CD4-positive, CD25-positive, alpha-beta regulatory T cell (primary cell): ENCODE measurements around the gene SIVA1. TPM values are rescaled to one million over a fixed set of nuclear protein-coding genes. Genes with fewer than 3 reads are reported as not detected.
A peak's percentile ranks its signal among the peaks of the same experiment; 100 is the strongest.
"Not testable (repeated sequence)": the region's sequence is repeated elsewhere in the genome, so short reads cannot be mapped to it uniquely, and the experiment has no call there.

Source experiments
- ATAC-seq, 2 donors: fragments of 150-1000 bp; cut with Tn5 transposase; one replicate each; pipeline ENCODE4 v1.10.0; 2021; ENCODE audit warnings: low read depth in 2 of 2, moderate number of reproducible peaks in 2 of 2, moderate library complexity in 1 of 2
- DNase-seq, 3 donors: peaks; one replicate each; pipeline versions ENCODE4 v3.0.0 to v3.0.0-alpha.2; 2012 to 2022; ENCODE audit warnings: mixed read lengths in 1 of 3
- H3K27ac ChIP-seq: one replicate; pipeline ENCODE4 v1.7.0; 2013; ENCODE audit warnings: mild to moderate bottlenecking, low read length; ENCODE audit not compliant: insufficient read depth, poor library complexity, severe bottlenecking
- H3K27me3 ChIP-seq: one replicate; pipeline ENCODE4 v1.7.0; 2013; ENCODE audit warnings: low read length; ENCODE audit not compliant: control insufficient read depth, insufficient read depth
- H3K36me3 ChIP-seq: one replicate; pipeline ENCODE4 v1.7.0; 2013; ENCODE audit warnings: mild to moderate bottlenecking, low read length, moderate library complexity; ENCODE audit not compliant: control insufficient read depth, insufficient read depth
- H3K4me1 ChIP-seq: 2 replicates; pipeline ENCODE4 v1.7.0; 2013; ENCODE audit warnings: mild to moderate bottlenecking, low read length; ENCODE audit not compliant: insufficient read depth, control insufficient read depth, poor library complexity, severe bottlenecking
- H3K4me3 ChIP-seq: one replicate; pipeline ENCODE4 v1.7.0; 2013; ENCODE audit warnings: low read depth, mild to moderate bottlenecking, low read length, moderate library complexity
- H3K9me3 ChIP-seq, 2 experiments: 1 replicate in 1 of 2; 2 replicates in 1 of 2; pipeline ENCODE4 v1.7.0; 2013; ENCODE audit warnings: low read length in 2 of 2, mild to moderate bottlenecking in 1 of 2, moderate library complexity in 1 of 2; ENCODE audit not compliant: control insufficient read depth in 2 of 2
- H3K27ac Mint-ChIP-seq, 3 donors: one replicate each; pipeline ENCODE4 v1.8.0; 2020 to 2022; ENCODE audit warnings: mild to moderate bottlenecking in 3 of 3, mixed read lengths in 3 of 3, moderate library complexity in 2 of 3
- H3K27me3 Mint-ChIP-seq: one replicate; pipeline ENCODE4 v1.8.0; 2022; ENCODE audit warnings: mild to moderate bottlenecking, mixed read lengths
- H3K36me3 Mint-ChIP-seq: one replicate; pipeline ENCODE4 v1.8.0; 2020; ENCODE audit warnings: mixed read lengths
- H3K4me1 Mint-ChIP-seq, 4 donors: one replicate each; pipeline ENCODE4 v1.8.0; 2020 to 2022; ENCODE audit warnings: mixed read lengths in 4 of 4, mild to moderate bottlenecking in 1 of 4
- H3K4me3 Mint-ChIP-seq, 4 donors: one replicate each; pipeline ENCODE4 v1.8.0; 2020 to 2022; ENCODE audit warnings: mild to moderate bottlenecking in 4 of 4, mixed read lengths in 4 of 4, moderate library complexity in 3 of 4
- H3K9me3 Mint-ChIP-seq, 7 donors: one replicate each; pipeline ENCODE4 v1.8.0; 2020 to 2022; ENCODE audit warnings: mixed read lengths in 7 of 7, mild to moderate bottlenecking in 3 of 7, moderate library complexity in 2 of 7
- polyA plus RNA-seq, 4 donors: library from polyadenylated mRNA; unstranded; fragments of 300-500 nt; fragmentation: Illumina TruSeq; gene quantifications; one replicate each; pipeline ENCODE4 v1.2.3, GENCODE V29; 2021
- total RNA-seq: library from RNA; stranded (reverse); gene quantifications from one replicate; pipeline ENCODE4 v1.2.3, GENCODE V29; 2022

SIVA1 gene
- total and polyA plus RNA-seq, 5 donors from 2014 or later: 82.6 to 281 (median 240) TPM

- H3K27me3 ChIP-seq: no peaks in the 10 kb centered on the region
- Mint-ChIP-seq H3K27ac (no peak overlapping the region), H3K36me3 (no peaks in the 10 kb centered on the region), H3K4me3 (no peak overlapping the region), H3K4me1 (peaks cover 0 to 7% (median under 1%) of the 10 kb centered on the region in 4 donors), H3K27me3 (peaks cover 4% of the 10 kb centered on the region), H3K9me3 (no peaks in the 10 kb centered on the region)
- DNase-seq (no peak), ATAC-seq (no peak)
- no peak overlapping the region for H3K27ac ChIP-seq
- H3K36me3 ChIP-seq: no peaks in the 10 kb centered on the region
- no peak overlapping the region for H3K4me3 ChIP-seq
- peaks cover 10% of the 10 kb centered on the region for H3K4me1 ChIP-seq
- H3K9me3 ChIP-seq: no peaks in the 10 kb centered on the region
Measured at GRCh38 chr14:104728631-104729030, 24.3 kb upstream of the SIVA1 start.

GRCh38 chr14:104729176-104729834 lies 23.6 kb upstream of the SIVA1 start:
- H3K27ac ChIP-seq, H3K27me3 Mint-ChIP-seq, H3K27me3 ChIP-seq, DNase-seq, H3K9me3 Mint-ChIP-seq, H3K4me1 Mint-ChIP-seq, H3K36me3 ChIP-seq, H3K4me3 ChIP-seq, H3K9me3 ChIP-seq, ATAC-seq, H3K27ac Mint-ChIP-seq, H3K36me3 Mint-ChIP-seq, H3K4me1 ChIP-seq: not testable (repeated sequence)
- peak overlapping the region in 1 of 4 donors; percentile 71 for H3K4me3 Mint-ChIP-seq

GRCh38 chr14:104729835-104730181 lies 23.1 kb upstream of the SIVA1 start:
- Histone ChIP-seq H3K27ac (no peak overlapping the region), H3K4me3 (no peak overlapping the region), H3K36me3 (no peaks in the 10 kb centered on the region), H3K27me3 (no peaks in the 10 kb centered on the region), H3K4me1 (peaks cover under 1% of the 10 kb centered on the region), H3K9me3 (no peaks in the 10 kb centered on the region)
- no peak for ATAC-seq
- Mint-ChIP-seq H3K9me3 (no peaks in the 10 kb centered on the region), H3K36me3 (no peaks in the 10 kb centered on the region), H3K27me3 (peaks cover 4% of the 10 kb centered on the region), H3K27ac (peak overlapping the region in 1 of 3 donors; percentile 18), H3K4me3 (no peak overlapping the region), H3K4me1 (peaks cover 0 to 4% (median under 1%) of the 10 kb centered on the region in 4 donors)
- DNase-seq: no peak

- Mint-ChIP-seq H3K4me3 (no peak overlapping the region), H3K4me1 (peaks cover 0 to 2% (median 0%) of the 10 kb centered on the region in 4 donors), H3K9me3 (no peaks in the 10 kb centered on the region), H3K27me3 (peaks cover under 1% of the 10 kb centered on the region), H3K36me3 (no peaks in the 10 kb centered on the region), H3K27ac (peak overlapping the region in 1 of 3 donors; percentile 18)
- ATAC-seq: no peak
- Histone ChIP-seq H3K36me3 (no peaks in the 10 kb centered on the region), H3K27ac (no peak overlapping the region), H3K27me3 (no peaks in the 10 kb centered on the region), H3K9me3 (no peaks in the 10 kb centered on the region), H3K4me3 (no peak overlapping the region), H3K4me1 (no peaks in the 10 kb centered on the region)
- no peak for DNase-seq
Measured at GRCh38 chr14:104730487-104730886, 22.5 kb upstream of the SIVA1 start.

GRCh38 chr14:104731320-104732294 lies 21.3 kb upstream of the SIVA1 start:
- H3K27ac Mint-ChIP-seq: no peak overlapping the region

GRCh38 chr14:104732355-104732804 lies 20.6 kb upstream of the SIVA1 start:
- Histone ChIP-seq H3K36me3 (no peaks in the 10 kb centered on the region), H3K27ac (no peak overlapping the region), H3K27me3 (no peaks in the 10 kb centered on the region), H3K4me1 (no peaks in the 10 kb centered on the region), H3K9me3 (no peaks in the 10 kb centered on the region), H3K4me3 (no peak overlapping the region)
- Mint-ChIP-seq H3K4me3 (no peak overlapping the region), H3K9me3 (no peaks in the 10 kb centered on the region), H3K27me3 (no peaks in the 10 kb centered on the region), H3K27ac (no peak overlapping the region), H3K4me1 (peaks cover 0 to 2% (median 0%) of the 10 kb centered on the region in 4 donors), H3K36me3 (no peaks in the 10 kb centered on the region)
- ATAC-seq: no peak
- no peak for DNase-seq

More at GRCh38 chr14:104731320-104732294, 21.3 kb upstream of the SIVA1 start:
- Histone ChIP-seq H3K4me3 (no peak overlapping the region), H3K27me3 (no peaks in the 10 kb centered on the region), H3K36me3 (no peaks in the 10 kb centered on the region), H3K27ac (no peak overlapping the region), H3K9me3 (no peaks in the 10 kb centered on the region), H3K4me1 (no peaks in the 10 kb centered on the region)
- ATAC-seq (no peak), DNase-seq (no peak)
- peaks cover 0 to 2% (median 0%) of the 10 kb centered on the region in 4 donors for H3K4me1 Mint-ChIP-seq
- H3K9me3 Mint-ChIP-seq: no peaks in the 10 kb centered on the region
- H3K4me3 Mint-ChIP-seq: no peak overlapping the region
- no peaks in the 10 kb centered on the region for H3K27me3 Mint-ChIP-seq
- no peaks in the 10 kb centered on the region for H3K36me3 Mint-ChIP-seq

- DNase-seq (no peak), ATAC-seq (no peak)
- no peaks in the 10 kb centered on the region for H3K36me3 ChIP-seq
- Mint-ChIP-seq H3K4me1 (peaks cover 0 to 2% (median 0%) of the 10 kb centered on the region in 4 donors), H3K4me3 (no peak overlapping the region), H3K27ac (no peak overlapping the region), H3K9me3 (no peaks in the 10 kb centered on the region), H3K36me3 (no peaks in the 10 kb centered on the region), H3K27me3 (no peaks in the 10 kb centered on the region)
- H3K4me3 ChIP-seq: no peak overlapping the region
- no peak overlapping the region for H3K27ac ChIP-seq
- H3K27me3 ChIP-seq: no peaks in the 10 kb centered on the region
- no peaks in the 10 kb centered on the region for H3K4me1 ChIP-seq
- no peaks in the 10 kb centered on the region for H3K9me3 ChIP-seq
Measured at GRCh38 chr14:104732931-104733681, 19.8 kb upstream of the SIVA1 start.
